ENCODE data around the gene HUNK. TPM values are rescaled to one million over a fixed set of nuclear protein-coding genes. Genes with fewer than 3 reads are reported as not detected.
"Not testable (repeated sequence)": the region's sequence is repeated elsewhere in the genome, so short reads cannot be mapped to it uniquely, and the experiment has no call there.

HUNK gene
- total RNA-seq, 1 donor from 2014 or later: 12.2 TPM

GRCh38 chr21:31945546-31945945 lies 72.7 kb downstream of the HUNK start:
- no peak for TF ChIP-seq CTCF (IDR thresholded peaks at IDR 0.05; ENCODE audit: partially characterized antibody, unreplicated experiment)
- H3K4me3 Mint-ChIP-seq (ENCODE audit: unreplicated experiment): no peak overlapping the region
- H3K9me3 Mint-ChIP-seq (ENCODE audit: unreplicated experiment): no peaks in the 10 kb centered on the region
- peaks cover 4% of the 10 kb centered on the region for H3K27me3 Mint-ChIP-seq (ENCODE audit: unreplicated experiment)
- H3K36me3 Mint-ChIP-seq (ENCODE audit: unreplicated experiment): peaks cover 17% of the 10 kb centered on the region
- DNase-seq: no peak
- H3K27ac Mint-ChIP-seq (ENCODE audit: unreplicated experiment): no peak overlapping the region
- no peaks in the 10 kb centered on the region for H3K4me1 Mint-ChIP-seq (ENCODE audit: low read depth, unreplicated experiment)

- Mint-ChIP-seq H3K36me3 (ENCODE audit: unreplicated experiment) (peaks cover 17% of the 10 kb centered on the region), H3K4me1 (ENCODE audit: low read depth, unreplicated experiment) (no peaks in the 10 kb centered on the region), H3K27me3 (ENCODE audit: unreplicated experiment) (peaks cover 3% of the 10 kb centered on the region), H3K4me3 (ENCODE audit: unreplicated experiment) (no peak overlapping the region), H3K9me3 (ENCODE audit: unreplicated experiment) (no peaks in the 10 kb centered on the region), H3K27ac (ENCODE audit: unreplicated experiment) (no peak overlapping the region)
- no peak for DNase-seq
- no peak for TF ChIP-seq CTCF (IDR thresholded peaks at IDR 0.05; ENCODE audit: partially characterized antibody, unreplicated experiment)
Observed at GRCh38 chr21:31946231-31946630, 73.4 kb downstream of the HUNK start.

- H3K27ac Mint-ChIP-seq (ENCODE audit: unreplicated experiment); DNase-seq; H3K27me3 Mint-ChIP-seq (ENCODE audit: unreplicated experiment); H3K9me3 Mint-ChIP-seq (ENCODE audit: unreplicated experiment); H3K4me3 Mint-ChIP-seq (ENCODE audit: unreplicated experiment); H3K4me1 Mint-ChIP-seq (ENCODE audit: low read depth, unreplicated experiment): not testable (repeated sequence)
- H3K36me3 Mint-ChIP-seq (ENCODE audit: unreplicated experiment): peaks cover 17% of the 10 kb centered on the region
Observed at GRCh38 chr21:31946876-31947550, 74.2 kb downstream of the HUNK start.

- Mint-ChIP-seq H3K27ac (ENCODE audit: unreplicated experiment) (no peak overlapping the region), H3K9me3 (ENCODE audit: unreplicated experiment) (no peaks in the 10 kb centered on the region), H3K4me3 (ENCODE audit: unreplicated experiment) (no peak overlapping the region), H3K4me1 (ENCODE audit: low read depth, unreplicated experiment) (no peaks in the 10 kb centered on the region), H3K27me3 (ENCODE audit: unreplicated experiment) (peaks cover 3% of the 10 kb centered on the region), H3K36me3 (ENCODE audit: unreplicated experiment) (peaks cover 17% of the 10 kb centered on the region)
- DNase-seq: no peak
- no peak for TF ChIP-seq CTCF (IDR thresholded peaks at IDR 0.05; ENCODE audit: partially characterized antibody, unreplicated experiment)
Observed at GRCh38 chr21:31948676-31949075, 75.9 kb downstream of the HUNK start.

GRCh38 chr21:31952828-31953227 lies 80.0 kb downstream of the HUNK start:
- Mint-ChIP-seq H3K27me3 (ENCODE audit: unreplicated experiment) (peaks cover 1% of the 10 kb centered on the region), H3K4me1 (ENCODE audit: low read depth, unreplicated experiment) (no peaks in the 10 kb centered on the region), H3K9me3 (ENCODE audit: unreplicated experiment) (peaks cover 2% of the 10 kb centered on the region), H3K4me3 (ENCODE audit: unreplicated experiment) (no peak overlapping the region), H3K27ac (ENCODE audit: unreplicated experiment) (no peak overlapping the region), H3K36me3 (ENCODE audit: unreplicated experiment) (peaks cover 22% of the 10 kb centered on the region)
- no peak for DNase-seq
- TF ChIP-seq CTCF (IDR thresholded peaks at IDR 0.05; ENCODE audit: partially characterized antibody, unreplicated experiment): no peak
